ENCODE results near the gene GRPR. TPM values are rescaled to one million over a fixed set of nuclear protein-coding genes. Genes with fewer than 3 reads are reported as not detected.

Gene GRPR
- total RNA-seq, 1 donor from 2014 or later, result 3.0 TPM

DNA sequence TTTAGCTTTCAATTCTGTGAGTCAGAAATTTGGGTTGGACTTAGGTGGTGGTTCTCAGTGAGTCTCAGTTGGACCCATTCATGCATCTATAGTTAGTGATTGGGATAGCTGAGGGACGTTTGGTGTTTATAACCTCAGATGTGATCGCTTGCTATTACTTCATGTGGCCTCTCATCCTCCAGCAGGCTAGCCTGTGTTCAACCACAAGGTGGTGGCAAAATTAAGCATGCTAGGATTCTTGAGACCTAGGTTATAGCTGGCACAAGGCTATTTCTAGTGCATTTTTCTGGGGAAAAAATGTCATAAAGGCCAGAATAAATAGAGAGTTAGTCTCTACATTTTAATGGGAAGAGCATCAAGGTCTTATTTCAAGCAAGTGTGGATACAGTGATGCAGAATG, 10.9 kb upstream of the GRPR start:
- H4K20me1 ChIP-seq (ENCODE audit: insufficient read depth, low read length), result no peaks in the 10 kb centered on the region
- H3K36me3 Mint-ChIP-seq (ENCODE audit: low read depth, unreplicated experiment), result no peaks in the 10 kb centered on the region
- H3K4me1 ChIP-seq (ENCODE audit: insufficient read depth, low read length), result no peaks in the 10 kb centered on the region
- H3K27ac Mint-ChIP-seq (ENCODE audit: unreplicated experiment), result no peak overlapping the region
- H3K27ac ChIP-seq (ENCODE audit: low read depth, low read length), result no peak overlapping the region
- H3K9me3 Mint-ChIP-seq (ENCODE audit: unreplicated experiment), result peaks cover 2% of the 10 kb centered on the region
- no peaks in the 10 kb centered on the region for H3K9me3 ChIP-seq (ENCODE audit: insufficient read depth, low read depth, low read length)
- no peaks in the 10 kb centered on the region for H3K27me3 Mint-ChIP-seq (ENCODE audit: low read depth, unreplicated experiment)
- TF ChIP-seq, protein P1, sequence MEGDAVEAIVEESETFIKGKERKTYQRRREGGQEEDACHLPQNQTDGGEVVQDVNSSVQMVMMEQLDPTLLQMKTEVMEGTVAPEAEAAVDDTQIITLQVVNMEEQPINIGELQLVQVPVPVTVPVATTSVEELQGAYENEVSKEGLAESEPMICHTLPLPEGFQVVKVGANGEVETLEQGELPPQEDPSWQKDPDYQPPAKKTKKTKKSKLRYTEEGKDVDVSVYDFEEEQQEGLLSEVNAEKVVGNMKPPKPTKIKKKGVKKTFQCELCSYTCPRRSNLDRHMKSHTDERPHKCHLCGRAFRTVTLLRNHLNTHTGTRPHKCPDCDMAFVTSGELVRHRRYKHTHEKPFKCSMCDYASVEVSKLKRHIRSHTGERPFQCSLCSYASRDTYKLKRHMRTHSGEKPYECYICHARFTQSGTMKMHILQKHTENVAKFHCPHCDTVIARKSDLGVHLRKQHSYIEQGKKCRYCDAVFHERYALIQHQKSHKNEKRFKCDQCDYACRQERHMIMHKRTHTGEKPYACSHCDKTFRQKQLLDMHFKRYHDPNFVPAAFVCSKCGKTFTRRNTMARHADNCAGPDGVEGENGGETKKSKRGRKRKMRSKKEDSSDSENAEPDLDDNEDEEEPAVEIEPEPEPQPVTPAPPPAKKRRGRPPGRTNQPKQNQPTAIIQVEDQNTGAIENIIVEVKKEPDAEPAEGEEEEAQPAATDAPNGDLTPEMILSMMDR (IDR thresholded peaks at IDR 0.05; ENCODE audit: insufficient read depth, low read depth, low read length), result no peak
- no peak for TF ChIP-seq EZH2 (IDR thresholded peaks at IDR 0.05; ENCODE audit: insufficient read depth, low read length)
- H3K4me1 Mint-ChIP-seq (ENCODE audit: low read depth, unreplicated experiment), result peaks cover 3% of the 10 kb centered on the region
- DNase-seq (ENCODE audit: low read depth) (no peak), FAIRE-seq (peak; percentile 94)
- peaks cover 2% of the 10 kb centered on the region for H3K27me3 ChIP-seq (ENCODE audit: insufficient read depth, low read length)
- H3K4me3 Mint-ChIP-seq (ENCODE audit: unreplicated experiment), result no peak overlapping the region
- H3K79me2 ChIP-seq (ENCODE audit: insufficient read depth, low read length), result no peaks in the 10 kb centered on the region
- H2AFZ ChIP-seq (ENCODE audit: low read depth, low read length), result no peak overlapping the region
- no peak overlapping the region for H3K4me2 ChIP-seq (ENCODE audit: low read length)
- H3K4me3 ChIP-seq (ENCODE audit: insufficient read depth, low read depth, low read length), result no peak overlapping the region
- no peak overlapping the region for H3K9ac ChIP-seq (ENCODE audit: low read length)
- H3K36me3 ChIP-seq (ENCODE audit: insufficient read depth, low read length), result no peaks in the 10 kb centered on the region

DNA sequence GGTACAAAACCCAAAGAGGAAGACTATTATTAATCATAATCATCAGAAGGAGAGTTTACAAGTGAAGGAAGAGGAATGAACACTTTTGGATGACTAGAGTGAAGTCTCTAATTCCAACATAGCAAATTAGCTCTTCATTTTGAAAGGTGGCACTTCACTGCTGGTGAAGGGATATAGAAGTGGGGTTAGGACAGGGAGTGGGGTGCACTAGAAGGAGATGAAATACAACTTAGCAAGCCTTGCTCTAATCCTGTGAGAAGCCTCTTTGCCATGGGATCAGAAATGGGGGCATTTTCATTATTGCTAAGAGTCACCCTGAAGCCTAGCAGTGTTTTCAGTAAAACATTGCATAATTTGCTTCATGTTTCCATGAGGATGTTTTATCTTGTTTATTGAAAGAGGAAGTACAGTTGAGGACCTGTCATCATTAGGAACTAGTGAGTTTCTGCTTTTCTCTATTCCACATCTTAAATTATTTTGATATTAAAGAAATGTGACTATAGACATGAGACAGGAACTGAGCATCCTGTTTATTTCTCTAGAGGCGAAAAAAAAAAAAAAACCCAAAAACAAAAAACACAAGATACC, 9.3 kb upstream of the GRPR start:
- Mint-ChIP-seq H3K27me3 (ENCODE audit: low read depth, unreplicated experiment) (no peaks in the 10 kb centered on the region), H3K27ac (ENCODE audit: unreplicated experiment) (no peak overlapping the region), H3K36me3 (ENCODE audit: low read depth, unreplicated experiment) (no peaks in the 10 kb centered on the region), H3K9me3 (ENCODE audit: unreplicated experiment) (peaks cover 3% of the 10 kb centered on the region), H3K4me3 (ENCODE audit: unreplicated experiment) (no peak overlapping the region), H3K4me1 (ENCODE audit: low read depth, unreplicated experiment) (peaks cover 3% of the 10 kb centered on the region)
- H3K9me3 ChIP-seq (ENCODE audit: insufficient read depth, low read depth, low read length), result no peaks in the 10 kb centered on the region
- DNase-seq (ENCODE audit: low read depth), result no peak
- H3K4me2 ChIP-seq (ENCODE audit: low read length), result no peak overlapping the region
- H3K4me1 ChIP-seq (ENCODE audit: insufficient read depth, low read length), result no peaks in the 10 kb centered on the region
- no peaks in the 10 kb centered on the region for H3K36me3 ChIP-seq (ENCODE audit: insufficient read depth, low read length)
- no peak overlapping the region for H2AFZ ChIP-seq (ENCODE audit: low read depth, low read length)
- no peaks in the 10 kb centered on the region for H3K79me2 ChIP-seq (ENCODE audit: insufficient read depth, low read length)
- no peaks in the 10 kb centered on the region for H4K20me1 ChIP-seq (ENCODE audit: insufficient read depth, low read length)
- TF ChIP-seq, protein P1 (IDR thresholded peaks at IDR 0.05; ENCODE audit: insufficient read depth, low read depth, low read length), result no peak
- no peak for TF ChIP-seq EZH2 (IDR thresholded peaks at IDR 0.05; ENCODE audit: insufficient read depth, low read length)
- no peak overlapping the region for H3K27ac ChIP-seq (ENCODE audit: low read depth, low read length)
- no peak overlapping the region for H3K4me3 ChIP-seq (ENCODE audit: insufficient read depth, low read depth, low read length)
- no peak overlapping the region for H3K9ac ChIP-seq (ENCODE audit: low read length)
- FAIRE-seq, result peak; percentile 97
- peaks cover 2% of the 10 kb centered on the region for H3K27me3 ChIP-seq (ENCODE audit: insufficient read depth, low read length)

DNA sequence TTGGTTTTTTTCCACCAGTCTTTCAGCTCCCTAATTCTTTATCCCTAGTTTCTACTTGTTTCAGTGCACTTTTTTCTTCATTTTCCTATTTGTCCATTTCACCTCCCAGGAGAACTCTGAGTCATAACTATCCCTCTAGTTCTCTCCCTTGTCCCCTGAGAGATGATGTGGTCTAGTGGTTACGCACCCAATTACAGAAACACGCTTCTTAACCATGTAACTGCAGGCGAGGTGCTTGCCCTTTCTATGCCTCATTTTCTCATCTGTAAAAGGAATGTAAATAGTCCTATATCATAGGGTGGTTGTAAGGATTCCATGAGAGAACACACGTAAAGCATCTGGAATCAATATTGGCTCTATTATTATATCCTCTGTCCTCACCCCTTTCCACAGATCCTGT, 8.8 kb upstream of the GRPR start:
- DNase-seq (ENCODE audit: low read depth) (peak; percentile 75), FAIRE-seq (peak; percentile 100)
- no peak overlapping the region for H2AFZ ChIP-seq (ENCODE audit: low read depth, low read length)
- Mint-ChIP-seq H3K27me3 (ENCODE audit: low read depth, unreplicated experiment) (no peaks in the 10 kb centered on the region), H3K27ac (ENCODE audit: unreplicated experiment) (no peak overlapping the region), H3K4me1 (ENCODE audit: low read depth, unreplicated experiment) (peaks cover 3% of the 10 kb centered on the region), H3K9me3 (ENCODE audit: unreplicated experiment) (peaks cover 6% of the 10 kb centered on the region), H3K36me3 (ENCODE audit: low read depth, unreplicated experiment) (no peaks in the 10 kb centered on the region), H3K4me3 (ENCODE audit: unreplicated experiment) (no peak overlapping the region)
- no peaks in the 10 kb centered on the region for H3K79me2 ChIP-seq (ENCODE audit: insufficient read depth, low read length)
- H3K4me2 ChIP-seq (ENCODE audit: low read length), result peak overlapping the region; percentile 23
- TF ChIP-seq EZH2 (IDR thresholded peaks at IDR 0.05; ENCODE audit: insufficient read depth, low read length), result no peak
- TF ChIP-seq, protein P1 (IDR thresholded peaks at IDR 0.05; ENCODE audit: insufficient read depth, low read depth, low read length), result no peak
- no peak overlapping the region for H3K9ac ChIP-seq (ENCODE audit: low read length)
- no peaks in the 10 kb centered on the region for H4K20me1 ChIP-seq (ENCODE audit: insufficient read depth, low read length)
- H3K27me3 ChIP-seq (ENCODE audit: insufficient read depth, low read length), result peaks cover 2% of the 10 kb centered on the region
- H3K27ac ChIP-seq (ENCODE audit: low read depth, low read length), result no peak overlapping the region
- H3K4me1 ChIP-seq (ENCODE audit: insufficient read depth, low read length), result no peaks in the 10 kb centered on the region
- no peaks in the 10 kb centered on the region for H3K36me3 ChIP-seq (ENCODE audit: insufficient read depth, low read length)
- peaks cover 2% of the 10 kb centered on the region for H3K9me3 ChIP-seq (ENCODE audit: insufficient read depth, low read depth, low read length)
- no peak overlapping the region for H3K4me3 ChIP-seq (ENCODE audit: insufficient read depth, low read depth, low read length)
